PC-9 (cell line): ENCODE data around the gene RICTOR.

Source experiments
- CTCF ChIP-seq: fragments of 200-600 bp; sonication (generic); conservative IDR thresholded peaks from 2 replicates; pipeline ENCODE4 v1.6.1; 2017; ENCODE audit warnings: mixed run types, antibody characterized with exemption, mild to moderate bottlenecking, moderate library complexity
- EZH2 ChIP-seq: fragments of 200-600 bp; sonication (generic); IDR thresholded peaks from 2 replicates; pipeline ENCODE4 v1.8.0; 2017; ENCODE audit warnings: antibody characterized with exemption, low read depth

GRCh38 chr5:39076757-39077728 is 2.8 kb upstream of the RICTOR start:
- no peak for TF ChIP-seq CTCF
- TF ChIP-seq EZH2: no peak
